ENCODE data around the gene MED26.

MED26 gene

GRCh38 chr19:16618248-16618647 lies 9.8 kb downstream of the MED26 start:
- no peak overlapping the region for H3K4me2 ChIP-seq (ENCODE audit: low read depth, low read length)
- TF ChIP-seq EZH2 (optimal IDR thresholded peaks at IDR 0.05; ENCODE audit: low read depth, low read length) (no peak), EZH2phosphoT487 (IDR thresholded peaks at IDR 0.05; ENCODE audit: low read length) (no peak), CTCF (IDR thresholded peaks at IDR 0.05; ENCODE audit: low read length) (no peak)
- peaks cover 3% of the 10 kb centered on the region; the same call in 1 of the 2 replicates for H3K4me1 ChIP-seq (ENCODE audit: low read length)
- H3K36me3 ChIP-seq (replicated peaks; ENCODE audit: insufficient read depth, low read length) = no peaks in the 10 kb centered on the region
- peaks cover 91% of the 10 kb centered on the region for H4K20me1 ChIP-seq (ENCODE audit: insufficient read depth, low read length)
- DNase-seq = no peak
- no peaks in the 10 kb centered on the region for H3F3A ChIP-seq (ENCODE audit: insufficient read depth, low read length)
- peaks cover 100% of the 10 kb centered on the region for H3K79me2 ChIP-seq (ENCODE audit: low read length)
- H3K27me3 ChIP-seq (replicated peaks; ENCODE audit: insufficient read depth, low read length) = no peaks in the 10 kb centered on the region
- no peak overlapping the region for H3K9ac ChIP-seq (ENCODE audit: low read length)
- no peak overlapping the region for H2AFZ ChIP-seq (ENCODE audit: low read length)
- H3K9me2 ChIP-seq (replicated peaks; ENCODE audit: insufficient read depth, low read length) = no peaks in the 10 kb centered on the region
- no peak overlapping the region for H3K27ac ChIP-seq (ENCODE audit: low read length)
- H3K4me3 ChIP-seq (ENCODE audit: low read length) = no peak overlapping the region
- H3K9me3 ChIP-seq (replicated peaks; ENCODE audit: insufficient read depth, low read length) = no peaks in the 10 kb centered on the region

GRCh38 chr19:16615808-16616207 lies 12.2 kb downstream of the MED26 start:
- no peaks in the 10 kb centered on the region for H3F3A ChIP-seq (ENCODE audit: insufficient read depth, low read length)
- no peaks in the 10 kb centered on the region for H3K36me3 ChIP-seq (replicated peaks; ENCODE audit: insufficient read depth, low read length)
- DNase-seq = no peak
- no peaks in the 10 kb centered on the region for H3K9me3 ChIP-seq (replicated peaks; ENCODE audit: insufficient read depth, low read length)
- H3K9me2 ChIP-seq (replicated peaks; ENCODE audit: insufficient read depth, low read length) = no peaks in the 10 kb centered on the region
- no peak overlapping the region for H3K9ac ChIP-seq (ENCODE audit: low read length)
- no peak for TF ChIP-seq EZH2 (optimal IDR thresholded peaks at IDR 0.05; ENCODE audit: low read depth, low read length)
- no peak for TF ChIP-seq EZH2phosphoT487 (IDR thresholded peaks at IDR 0.05; ENCODE audit: low read length)
- no peak for TF ChIP-seq CTCF (IDR thresholded peaks at IDR 0.05; ENCODE audit: low read length)
- H3K79me2 ChIP-seq (ENCODE audit: low read length) = peaks cover 100% of the 10 kb centered on the region
- no peak overlapping the region for H2AFZ ChIP-seq (ENCODE audit: low read length)
- H3K27me3 ChIP-seq (replicated peaks; ENCODE audit: insufficient read depth, low read length) = no peaks in the 10 kb centered on the region
- H3K4me1 ChIP-seq (ENCODE audit: low read length) = 0 out of 2 replicates have a peak, but pooled peaks cover 4% of the 10 kb centered on the region
- no peak overlapping the region for H3K4me2 ChIP-seq (ENCODE audit: low read depth, low read length)
- peaks cover 83% of the 10 kb centered on the region for H4K20me1 ChIP-seq (ENCODE audit: insufficient read depth, low read length)
- no peak overlapping the region for H3K4me3 ChIP-seq (ENCODE audit: low read length)
- no peak overlapping the region for H3K27ac ChIP-seq (ENCODE audit: low read length)

- no peak overlapping the region for H3K9ac ChIP-seq (ENCODE audit: low read length)
- no peak overlapping the region for H2AFZ ChIP-seq (ENCODE audit: low read length)
- no peaks in the 10 kb centered on the region for H3F3A ChIP-seq (ENCODE audit: insufficient read depth, low read length)
- H3K9me3 ChIP-seq (replicated peaks; ENCODE audit: insufficient read depth, low read length) = no peaks in the 10 kb centered on the region
- H3K36me3 ChIP-seq (replicated peaks; ENCODE audit: insufficient read depth, low read length) = no peaks in the 10 kb centered on the region
- no peaks in the 10 kb centered on the region for H3K9me2 ChIP-seq (replicated peaks; ENCODE audit: insufficient read depth, low read length)
- no peak overlapping the region for H3K27ac ChIP-seq (ENCODE audit: low read length)
- TF ChIP-seq CTCF (IDR thresholded peaks at IDR 0.05; ENCODE audit: low read length) (no peak), EZH2 (optimal IDR thresholded peaks at IDR 0.05; ENCODE audit: low read depth, low read length) (no peak), EZH2phosphoT487 (IDR thresholded peaks at IDR 0.05; ENCODE audit: low read length) (no peak)
- H3K27me3 ChIP-seq (replicated peaks; ENCODE audit: insufficient read depth, low read length) = no peaks in the 10 kb centered on the region
- H3K4me3 ChIP-seq (ENCODE audit: low read length) = no peak overlapping the region
- DNase-seq = no peak
- no peak overlapping the region for H3K4me2 ChIP-seq (ENCODE audit: low read depth, low read length)
- 0 out of 2 replicates have a peak, but pooled peaks cover 8% of the 10 kb centered on the region for H3K4me1 ChIP-seq (ENCODE audit: low read length)
- peaks cover 78% of the 10 kb centered on the region for H4K20me1 ChIP-seq (ENCODE audit: insufficient read depth, low read length)
- peaks cover 100% of the 10 kb centered on the region for H3K79me2 ChIP-seq (ENCODE audit: low read length)
Observed at GRCh38 chr19:16614941-16615340, 13.1 kb downstream of the MED26 start.
